Right lobe of liver (tissue), 6 donors: Measurements from ENCODE around the gene LGMN. TPM values are rescaled to one million over a fixed set of nuclear protein-coding genes. Genes with fewer than 3 reads are reported as not detected.
"Not testable (repeated sequence)": the region's sequence is repeated elsewhere in the genome, so short reads cannot be mapped to it uniquely, and the experiment has no call there.

ENCODE experiments used
- ATAC-seq, 4 donors: fragments of 200-7000 bp; cut with Tn5 transposase; one replicate each; pipeline ENCODE4 v1.9.1; 2020; ENCODE audit warnings: mild to moderate bottlenecking in 4 of 4, moderate library complexity in 4 of 4
- DNase-seq, 3 donors: peaks; one replicate each; pipeline ENCODE4 v3.0.0-alpha.2; 2020
- H3K27ac ChIP-seq, 3 donors: fragments of 200-600 bp; one replicate each; pipeline ENCODE4 v1.8.0; 2022
- H3K27me3 ChIP-seq, 2 donors: fragments of 200-600 bp; one replicate each; pipeline ENCODE4 v1.8.0; 2022
- H3K36me3 ChIP-seq, 4 donors: fragments of 200-600 bp; sonication (generic) in 1 of 4; one replicate each; pipeline versions ENCODE4 v1.5.1 to v1.8.0; 2017 to 2022; ENCODE audit warnings: control low read depth in 1 of 4
- H3K4me1 ChIP-seq, 4 donors: fragments of 200-600 bp; sonication (generic) in 1 of 4; one replicate each; pipeline versions ENCODE4 v1.5.1 to v1.8.0; 2017 to 2022; ENCODE audit warnings: control low read depth in 1 of 4
- H3K4me3 ChIP-seq, 3 donors: fragments of 200-600 bp; one replicate each; pipeline ENCODE4 v1.8.0; 2022
- H3K9me3 ChIP-seq, 4 donors: fragments of 200-600 bp; sonication (generic) in 1 of 4; one replicate each; pipeline versions ENCODE4 v1.5.1 to v1.8.0; 2017 to 2022; ENCODE audit warnings: control low read depth in 1 of 4
- POLR2A ChIP-seq: fragments of 450-650 bp; IDR thresholded peaks from one replicate; pipeline ENCODE4 v1.6.1; 2017; ENCODE audit warnings: antibody characterized with exemption, mild to moderate bottlenecking
- WGBS: methylation state at CpG from one replicate; pipeline ENCODE4 v1.1.6; 2018; ENCODE audit warnings: low coverage, low lambda C conversion rate; ENCODE audit not compliant: insufficient coverage; ENCODE audit errors: missing lambda C conversion rate; 5-methylcytosine and 5-hydroxymethylcytosine counted together
- intact Hi-C, 2 donors: fragments of 100-400 bp; cut with DNase I; formaldehyde crosslinking; loops; one replicate each; pipeline versions ENCODE4 v1.11.2 to v1.14.1; 2022
- total RNA-seq, 6 experiments: library from RNA; depleted of rRNA in 2 of 6; stranded (reverse); fragments of >200 nt in 2 of 6; fragmentation: NEBNext Ultra II Directional in 3 of 6; extraction: Animal tissue kit (Norgen Biotek cat#: 25700) in 3 of 6; gene quantifications; one replicate each; pipeline versions ENCODE4 v1.1.0 to v1.2.4, GENCODE V29; 2016 to 2023
- TF ChIP-seq, protein P1 (sequence below), 4 donors: fragments of 200-600 bp in 3 of 4; fragments of 450-650 bp in 1 of 4; IDR thresholded peaks; one replicate each; pipeline versions ENCODE4 v1.5.1 to v1.8.0; 2016 to 2022; ENCODE audit warnings: antibody characterized with exemption in 4 of 4, mild to moderate bottlenecking in 2 of 4
- donor health status: DM: no; HTN: yes; CAD: no.
- donor health status: DM: no; HTN: no; CAD: no.
- donor health status: DM: no; HTN: no; CAD: no.
- donor health status: DM: no; HTN: yes; CAD: no.
- donor health status: DM: no; HTN: yes; CAD: no.

LGMN gene
- total RNA-seq, 6 experiments from 2014 or later, result 39.6 to 111 (median 49.3) TPM

DNA sequence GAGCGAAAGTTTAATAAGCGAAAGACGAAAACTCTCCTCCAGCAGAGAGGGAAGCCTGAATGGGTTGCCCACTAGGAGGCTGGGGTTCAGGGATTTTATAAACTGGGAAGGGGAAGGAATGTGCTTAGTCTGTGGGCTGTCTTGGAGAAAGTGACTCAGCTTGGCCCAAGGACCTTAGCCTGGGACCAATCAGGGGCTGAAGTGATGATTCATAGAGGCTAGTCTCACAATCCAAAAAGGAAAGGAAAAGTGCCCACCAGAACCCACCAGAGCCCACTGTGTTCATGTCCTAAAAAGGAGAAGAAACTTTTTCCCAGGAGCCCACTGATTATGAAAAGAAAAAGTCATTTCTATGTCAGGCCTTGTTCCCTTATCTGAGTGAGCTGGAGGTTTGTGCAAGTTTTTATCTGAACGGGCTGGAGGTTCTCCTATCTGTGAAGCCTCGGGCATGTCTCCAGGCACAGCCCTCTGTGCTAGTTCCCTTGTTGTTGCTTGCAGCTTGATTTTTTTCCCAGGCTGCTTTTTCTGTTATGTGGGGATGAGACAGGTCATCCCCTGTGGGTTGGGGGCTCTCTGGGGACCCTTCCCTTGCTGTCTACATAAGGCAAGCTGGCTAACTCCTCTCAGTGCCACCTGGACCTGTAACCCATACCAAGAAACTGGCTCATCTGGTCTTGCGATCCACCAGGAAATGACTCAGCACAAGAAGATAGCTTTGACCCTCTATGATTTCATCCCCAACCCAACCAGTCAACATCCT lies 37.4 kb upstream of the LGMN start:
- H3K4me3 ChIP-seq, result no peak overlapping the region
- H3K36me3 ChIP-seq, result no peaks in the 10 kb centered on the region
- no peaks in the 10 kb centered on the region for H3K9me3 ChIP-seq
- no peaks in the 10 kb centered on the region for H3K27me3 ChIP-seq
- no peak for TF ChIP-seq POLR2A
- TF ChIP-seq, protein P1, sequence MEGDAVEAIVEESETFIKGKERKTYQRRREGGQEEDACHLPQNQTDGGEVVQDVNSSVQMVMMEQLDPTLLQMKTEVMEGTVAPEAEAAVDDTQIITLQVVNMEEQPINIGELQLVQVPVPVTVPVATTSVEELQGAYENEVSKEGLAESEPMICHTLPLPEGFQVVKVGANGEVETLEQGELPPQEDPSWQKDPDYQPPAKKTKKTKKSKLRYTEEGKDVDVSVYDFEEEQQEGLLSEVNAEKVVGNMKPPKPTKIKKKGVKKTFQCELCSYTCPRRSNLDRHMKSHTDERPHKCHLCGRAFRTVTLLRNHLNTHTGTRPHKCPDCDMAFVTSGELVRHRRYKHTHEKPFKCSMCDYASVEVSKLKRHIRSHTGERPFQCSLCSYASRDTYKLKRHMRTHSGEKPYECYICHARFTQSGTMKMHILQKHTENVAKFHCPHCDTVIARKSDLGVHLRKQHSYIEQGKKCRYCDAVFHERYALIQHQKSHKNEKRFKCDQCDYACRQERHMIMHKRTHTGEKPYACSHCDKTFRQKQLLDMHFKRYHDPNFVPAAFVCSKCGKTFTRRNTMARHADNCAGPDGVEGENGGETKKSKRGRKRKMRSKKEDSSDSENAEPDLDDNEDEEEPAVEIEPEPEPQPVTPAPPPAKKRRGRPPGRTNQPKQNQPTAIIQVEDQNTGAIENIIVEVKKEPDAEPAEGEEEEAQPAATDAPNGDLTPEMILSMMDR (IDR thresholded peaks at IDR 0.05), result no peak
- H3K4me1 ChIP-seq, result no peaks in the 10 kb centered on the region
- no peak for DNase-seq
- intact Hi-C loops, result no loop called here
- 44% methylated on average over 6 of the region's 6 CpGs for WGBS
- ATAC-seq, result peak; percentile 16 to 59 (median 48)
- H3K27ac ChIP-seq, result no peak overlapping the region

DNA sequence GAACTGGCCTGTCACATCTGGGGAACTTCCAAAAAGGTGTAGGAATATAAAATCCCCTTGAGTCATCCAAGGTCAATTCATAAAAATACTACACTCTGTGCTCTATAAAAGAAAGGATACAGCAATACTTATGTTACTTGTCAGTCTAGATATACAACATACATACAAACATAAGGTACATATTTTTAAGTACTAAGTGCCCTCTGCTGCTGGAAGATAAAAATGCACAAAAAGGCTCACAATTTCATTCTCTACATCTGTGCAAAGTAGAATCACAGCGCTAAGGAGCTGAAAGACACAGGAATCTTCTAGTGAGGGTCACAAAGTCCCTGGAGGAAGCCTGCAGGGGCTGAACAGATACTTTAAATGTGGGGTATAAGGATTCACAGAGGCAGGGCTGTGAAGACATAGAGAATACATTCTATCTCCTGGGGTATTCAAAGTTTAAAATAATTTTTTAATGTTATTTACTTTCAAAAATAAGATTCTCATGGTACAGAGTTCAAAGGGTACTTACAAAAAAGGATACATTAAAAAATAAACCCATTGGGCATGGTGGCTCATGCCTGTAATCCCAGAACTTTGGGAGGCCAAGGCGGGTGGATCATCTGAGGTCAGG lies 35.5 kb upstream of the LGMN start:
- no peak overlapping the region for H3K4me3 ChIP-seq
- intact Hi-C loops, result loop anchor here (5.0 kb wide), 2 partner anchors 67 to 72 kb away; no protein-coding TSS in a partner anchor
- DNase-seq (no peak), ATAC-seq (peak; percentile 80 to 84 (median 82))
- no peaks in the 10 kb centered on the region for H3K36me3 ChIP-seq
- H3K27ac ChIP-seq, result no peak overlapping the region
- no peaks in the 10 kb centered on the region for H3K9me3 ChIP-seq
- TF ChIP-seq POLR2A, result no peak
- TF ChIP-seq, protein P1 (IDR thresholded peaks at IDR 0.05), result peak; percentile 48 to 70 (median 60)
- WGBS, result 25% methylated on average over 2 of the region's 2 CpGs
- no peaks in the 10 kb centered on the region for H3K27me3 ChIP-seq
- no peaks in the 10 kb centered on the region for H3K4me1 ChIP-seq

DNA sequence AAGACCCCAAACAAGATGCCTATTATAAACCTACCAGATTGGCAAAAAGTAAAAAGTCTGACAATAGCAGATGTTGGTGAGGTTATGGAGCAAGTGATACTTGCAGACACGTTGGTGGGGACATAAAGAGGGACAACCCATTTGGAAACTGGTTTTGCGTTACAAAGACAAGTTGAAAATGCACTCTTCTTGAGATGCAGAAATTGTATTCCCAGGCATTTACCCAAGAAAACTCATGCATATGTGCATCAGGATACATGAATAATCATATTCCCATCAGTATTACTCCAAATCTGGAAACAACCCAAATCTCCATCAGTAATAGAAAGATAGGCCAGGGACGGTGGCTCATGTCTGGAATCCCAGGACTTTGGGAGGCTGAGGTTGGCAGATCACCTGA lies 32.9 kb upstream of the LGMN start:
- Histone ChIP-seq H3K4me1 (no peaks in the 10 kb centered on the region), H3K4me3 (no peak overlapping the region)
- intact Hi-C loops, result loop anchor here (5.0 kb wide), 2 partner anchors 64 to 69 kb away; no protein-coding TSS in a partner anchor

DNA sequence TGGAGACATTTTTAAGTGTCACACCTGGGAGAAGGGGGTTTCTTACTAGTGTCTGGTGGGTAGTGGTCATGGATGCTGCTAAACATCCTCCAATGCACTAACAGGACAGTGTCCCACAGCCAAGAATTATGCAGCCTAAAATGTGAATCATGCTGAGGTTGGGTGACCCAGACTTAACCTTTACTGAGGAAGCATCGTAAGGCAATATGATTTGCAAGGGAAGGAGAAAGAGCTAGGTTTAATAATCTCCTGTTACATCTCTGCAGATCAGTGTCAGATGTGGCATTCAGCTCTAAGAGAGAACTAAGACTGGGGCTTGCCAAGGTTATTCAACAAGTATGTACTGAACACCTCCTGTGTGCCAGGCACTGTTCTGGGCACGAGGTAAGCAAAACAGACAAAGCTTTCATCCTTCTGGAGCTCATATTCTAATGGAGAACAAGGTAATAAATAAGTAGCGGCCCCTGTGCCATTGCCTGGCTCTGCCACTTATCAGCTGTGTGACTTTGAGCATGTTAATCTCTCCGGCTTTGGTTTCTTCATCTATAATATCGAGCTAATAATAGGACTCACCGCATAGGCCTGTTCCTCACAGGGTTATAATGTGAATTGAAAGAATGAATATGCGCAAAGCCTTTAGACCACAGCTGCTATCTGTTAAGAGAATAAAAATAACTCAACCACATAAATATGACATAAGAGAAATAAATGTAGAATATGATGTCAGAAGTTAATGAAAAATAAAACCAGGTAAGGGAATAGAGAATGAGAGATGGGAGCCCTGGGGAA lies 32.2 kb upstream of the LGMN start:
- Histone ChIP-seq H3K4me1 (no peaks in the 10 kb centered on the region), H3K4me3 (no peak overlapping the region), H3K27me3 (no peaks in the 10 kb centered on the region), H3K27ac (no peak overlapping the region), H3K36me3 (no peaks in the 10 kb centered on the region), H3K9me3 (no peaks in the 10 kb centered on the region)
- TF ChIP-seq POLR2A, result no peak
- TF ChIP-seq, protein P1 (IDR thresholded peaks at IDR 0.05), result no peak
- intact Hi-C loops, result loop anchor here (5.0 kb wide), 2 partner anchors 63 to 68 kb away; no protein-coding TSS in a partner anchor
- WGBS, result 72% methylated on average over 7 of the region's 7 CpGs
- DNase-seq, result no peak
- ATAC-seq, result peak in 1 of 4 donors; percentile 21

More for the DNA sequence above, 32.9 kb upstream of the LGMN start:
- Histone ChIP-seq H3K9me3 (no peaks in the 10 kb centered on the region), H3K27me3 (no peaks in the 10 kb centered on the region), H3K27ac (no peak overlapping the region), H3K36me3 (no peaks in the 10 kb centered on the region)
- ATAC-seq, result no peak
- 72% methylated on average over 2 of the region's 3 CpGs for WGBS
- TF ChIP-seq POLR2A, result no peak
- TF ChIP-seq, protein P1 (IDR thresholded peaks at IDR 0.05), result no peak
- no peak for DNase-seq

DNA sequence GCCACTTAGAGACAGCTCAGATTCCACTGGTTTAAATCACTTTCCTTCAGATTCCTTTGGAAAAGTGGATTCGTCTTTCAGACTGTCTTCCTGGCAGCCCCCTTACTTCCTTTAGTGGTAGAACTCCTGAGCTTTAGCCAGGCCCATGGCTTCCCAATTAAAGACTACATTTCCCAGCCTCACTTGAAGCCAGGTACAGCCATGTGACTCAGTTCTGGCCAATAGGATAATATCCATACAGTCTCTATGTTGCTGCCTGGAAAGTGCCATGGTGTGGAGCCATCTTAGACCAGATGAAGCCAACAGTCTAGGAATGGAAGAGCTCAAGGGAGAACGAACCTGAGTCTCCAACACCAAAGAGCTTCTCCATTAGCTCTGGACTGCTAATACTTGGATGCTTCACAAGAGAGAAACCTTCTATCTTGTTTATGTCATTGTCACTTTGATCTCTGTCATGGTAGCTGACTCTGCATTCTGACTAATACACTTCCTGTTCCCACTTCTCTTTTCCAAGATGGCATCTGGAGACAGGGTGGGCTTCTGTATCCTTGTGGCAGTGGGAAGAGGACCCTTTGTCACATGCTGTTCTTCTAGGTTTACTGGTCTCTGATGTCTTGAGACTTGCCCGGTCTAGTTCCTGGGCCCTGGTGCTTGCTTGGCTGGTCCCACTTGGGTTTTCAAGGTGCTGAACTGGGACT lies 30.6 kb upstream of the LGMN start:
- H3K27ac ChIP-seq, H3K4me3 ChIP-seq, DNase-seq, H3K36me3 ChIP-seq, H3K9me3 ChIP-seq, intact Hi-C loops, H3K27me3 ChIP-seq, H3K4me1 ChIP-seq: not testable (repeated sequence)
- peak; percentile 12 to 44 (median 26) for ATAC-seq
- WGBS, result no CpG with 5 or more reads among the region's 3 CpGs

DNA sequence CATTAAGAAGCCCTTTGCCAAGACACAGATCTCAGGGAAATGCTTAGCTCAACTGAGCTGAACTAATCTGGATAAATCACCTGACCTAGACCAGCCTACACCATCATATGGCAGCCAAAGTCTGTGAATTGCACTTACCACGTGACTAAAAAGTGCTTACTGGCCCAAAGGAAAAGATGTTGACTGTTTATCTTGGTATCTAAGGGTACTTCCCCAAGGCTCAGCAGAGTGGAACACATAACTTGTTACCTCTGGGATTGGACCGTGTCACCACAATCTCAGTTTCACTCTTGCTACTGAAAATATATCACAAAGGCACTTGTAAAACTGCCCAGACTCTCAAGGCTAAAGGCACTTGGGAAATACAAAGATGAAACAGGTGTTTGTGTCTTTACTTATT lies 26.9 kb upstream of the LGMN start:
- H3K4me1 ChIP-seq, H3K9me3 ChIP-seq, H3K27me3 ChIP-seq, H3K27ac ChIP-seq, H3K4me3 ChIP-seq, intact Hi-C loops, H3K36me3 ChIP-seq, DNase-seq: not testable (repeated sequence)
- ATAC-seq, result peak; percentile 61 to 76 (median 68)
- 13% methylated on average over 2 of the region's 2 CpGs for WGBS
